Measurements from ENCODE around the gene CHST12. TPM values are rescaled to one million over a fixed set of nuclear protein-coding genes. Genes with fewer than 3 reads are reported as not detected.

The CHST12 gene
- total RNA-seq, 1 experiment from 2014 or later = 19.3 TPM

DNA sequence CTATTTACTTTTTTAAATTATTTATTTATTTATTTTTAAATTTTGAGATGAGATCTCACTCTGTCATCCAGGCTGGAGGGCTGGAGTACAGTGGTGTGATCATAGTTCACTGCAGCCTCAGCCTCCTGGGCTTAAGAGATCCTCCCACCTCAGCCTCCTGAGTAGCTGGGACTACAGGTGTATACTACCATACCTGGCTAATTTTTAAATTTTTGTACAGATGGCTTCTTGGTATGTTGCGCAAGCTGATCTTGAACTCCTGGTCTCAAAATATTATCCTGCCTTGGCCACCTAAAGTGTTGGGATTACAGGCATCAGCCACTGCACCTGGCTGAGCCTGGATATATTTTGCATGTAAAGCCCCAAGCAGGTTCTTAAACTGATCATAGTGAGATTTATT is 7.6 kb downstream of the CHST12 start:
- Histone ChIP-seq H3K4ac (ENCODE audit: low read depth, low read length) (no peak overlapping the region), H4K91ac (ENCODE audit: insufficient read length, low read depth, low read length) (no peak overlapping the region), H3K9me3 (ENCODE audit: control insufficient read depth, low read depth, low read length) (no peaks in the 10 kb centered on the region), H3T11ph (ENCODE audit: low read length) (no peak overlapping the region), H2BK15ac (ENCODE audit: low read depth, low read length) (no peak overlapping the region), H2AFZ (ENCODE audit: low read length) (no peak overlapping the region), H2AK5ac (ENCODE audit: insufficient read length, low read length) (no peak overlapping the region), H3K79me2 (ENCODE audit: insufficient read depth, low read length) (no peaks in the 10 kb centered on the region; the same call in 1 of the 2 replicates), H2BK120ac (ENCODE audit: low read depth, low read length, poor library complexity, severe bottlenecking) (no peak overlapping the region), H3K9ac (ENCODE audit: extremely low read depth, insufficient read length, low read length) (no peak overlapping the region), H3K23me2 (ENCODE audit: insufficient read length, low read depth, low read length, poor library complexity, severe bottlenecking) (no peaks in the 10 kb centered on the region), H4K20me1 (ENCODE audit: control insufficient read depth, insufficient read depth, insufficient read length) (no peaks in the 10 kb centered on the region), H3K14ac (ENCODE audit: insufficient read depth, low read length) (no peak overlapping the region), H3K27me3 (ENCODE audit: insufficient read depth, low read length) (no peaks in the 10 kb centered on the region), H3K18ac (ENCODE audit: insufficient read length, low read depth, low read length) (no peak overlapping the region), H3K4me2 (ENCODE audit: insufficient read depth, insufficient read length, low read length) (no peak overlapping the region), H4K5ac (ENCODE audit: insufficient read length, low read depth, low read length) (no peak overlapping the region), H3K23ac (ENCODE audit: insufficient read length, low read depth, low read length) (no peak overlapping the region), H2BK20ac (ENCODE audit: low read depth, low read length, poor library complexity, severe bottlenecking) (no peak overlapping the region), H3K4me1 (ENCODE audit: insufficient read depth, low read length) (0 out of 2 replicates have a peak, but pooled peaks cover under 1% of the 10 kb centered on the region), H2BK12ac (ENCODE audit: insufficient read length, low read depth, low read length) (no peak overlapping the region), H2BK5ac (ENCODE audit: insufficient read length, low read length) (no peak overlapping the region), H4K8ac (replicated peaks; ENCODE audit: insufficient read length, low read depth, low read length) (no peak overlapping the region), H3K79me1 (ENCODE audit: insufficient read depth, low read depth, low read length, poor library complexity, severe bottlenecking) (peaks cover 3% of the 10 kb centered on the region), H3K56ac (ENCODE audit: insufficient read length, low read depth, low read length) (no peak overlapping the region), H3K27ac (ENCODE audit: insufficient read length, low read depth, low read length) (no peak overlapping the region)
- Mint-ChIP-seq H3K27ac (no peak overlapping the region), H3K36me3 (ENCODE audit: insufficient read depth in 1 of 3, low read depth in 3 of 3) (peaks cover 0 to 6% (median 3%) of the 10 kb centered on the region in 3 experiments; a peak in 4 of 7 replicates), H3K4me1 (peaks cover 33 to 38% of the 10 kb centered on the region in 2 experiments), H3K4me3 (no peak overlapping the region), H3K9me3 (no peaks in the 10 kb centered on the region; a peak in 1 of 5 replicates), H3K27me3 (ENCODE audit: low read depth) (no peaks in the 10 kb centered on the region)
- DNase-seq = no peak
- TF ChIP-seq, protein P1, sequence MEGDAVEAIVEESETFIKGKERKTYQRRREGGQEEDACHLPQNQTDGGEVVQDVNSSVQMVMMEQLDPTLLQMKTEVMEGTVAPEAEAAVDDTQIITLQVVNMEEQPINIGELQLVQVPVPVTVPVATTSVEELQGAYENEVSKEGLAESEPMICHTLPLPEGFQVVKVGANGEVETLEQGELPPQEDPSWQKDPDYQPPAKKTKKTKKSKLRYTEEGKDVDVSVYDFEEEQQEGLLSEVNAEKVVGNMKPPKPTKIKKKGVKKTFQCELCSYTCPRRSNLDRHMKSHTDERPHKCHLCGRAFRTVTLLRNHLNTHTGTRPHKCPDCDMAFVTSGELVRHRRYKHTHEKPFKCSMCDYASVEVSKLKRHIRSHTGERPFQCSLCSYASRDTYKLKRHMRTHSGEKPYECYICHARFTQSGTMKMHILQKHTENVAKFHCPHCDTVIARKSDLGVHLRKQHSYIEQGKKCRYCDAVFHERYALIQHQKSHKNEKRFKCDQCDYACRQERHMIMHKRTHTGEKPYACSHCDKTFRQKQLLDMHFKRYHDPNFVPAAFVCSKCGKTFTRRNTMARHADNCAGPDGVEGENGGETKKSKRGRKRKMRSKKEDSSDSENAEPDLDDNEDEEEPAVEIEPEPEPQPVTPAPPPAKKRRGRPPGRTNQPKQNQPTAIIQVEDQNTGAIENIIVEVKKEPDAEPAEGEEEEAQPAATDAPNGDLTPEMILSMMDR (conservative IDR thresholded peaks at IDR 0.05) = no peak
- no CpG with 5 or more reads among the region's 1 CpG for WGBS (ENCODE audit: extremely low coverage, insufficient read length, low lambda C conversion rate)

All from H9 (cell line).